ENCODE measurements around the gene SMIM35.

SMIM35 gene

DNA sequence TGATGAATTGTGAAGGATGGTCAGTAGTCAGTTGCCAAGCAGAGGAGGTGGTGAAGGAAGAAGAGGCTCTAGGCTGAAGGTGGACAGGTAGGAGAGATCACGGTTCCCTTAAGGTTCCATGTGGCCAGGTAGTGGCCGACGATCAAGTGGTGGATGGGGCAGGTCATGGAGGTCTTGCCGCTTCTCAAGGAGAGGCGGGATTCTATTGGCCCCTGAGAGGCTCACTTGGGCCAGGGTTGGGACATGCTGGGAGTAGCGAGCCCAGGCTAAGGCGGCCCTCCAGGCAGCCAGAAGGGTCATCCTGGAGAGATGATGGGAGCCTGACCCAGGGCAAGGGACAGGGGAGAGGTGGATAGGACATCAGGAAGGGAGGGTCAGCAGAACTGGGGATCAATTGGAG, 30.8 kb downstream of the SMIM35 start:
- no peak for DNase-seq

- no peak for DNase-seq
These were observed 31.8 kb downstream of the SMIM35 start for GRCh38 chr11:118054712-118055640.

DNA sequence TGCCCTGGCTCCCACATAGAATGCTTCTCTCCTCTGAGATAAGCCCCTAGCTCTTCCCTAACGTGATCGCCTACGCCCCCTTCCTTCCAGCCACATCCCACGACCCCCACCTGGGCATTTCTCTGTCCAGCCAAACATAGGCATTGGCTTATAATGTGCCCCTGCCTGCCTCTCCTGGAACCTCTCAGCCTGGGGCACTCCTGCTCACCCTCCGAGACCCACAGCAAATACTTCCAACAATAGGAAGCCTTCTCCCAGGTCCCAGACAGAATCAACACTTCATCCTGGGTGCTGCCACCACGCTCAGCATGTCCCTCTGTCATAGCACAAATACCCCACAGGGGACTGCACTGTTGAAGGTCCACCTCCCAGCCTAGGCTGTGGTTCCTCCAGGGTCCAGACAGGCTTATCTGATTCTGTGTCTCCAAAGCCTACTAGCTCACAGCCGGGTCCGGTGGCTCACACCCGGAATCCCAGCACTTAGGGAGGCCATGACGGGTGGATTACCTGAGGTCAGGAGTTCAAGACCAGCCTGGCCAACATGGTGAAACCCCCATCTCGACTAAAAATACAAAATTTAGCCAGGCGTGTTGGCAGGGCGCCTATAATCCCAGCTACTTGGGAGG, 34.1 kb downstream of the SMIM35 start:
- no peak for DNase-seq

DNA sequence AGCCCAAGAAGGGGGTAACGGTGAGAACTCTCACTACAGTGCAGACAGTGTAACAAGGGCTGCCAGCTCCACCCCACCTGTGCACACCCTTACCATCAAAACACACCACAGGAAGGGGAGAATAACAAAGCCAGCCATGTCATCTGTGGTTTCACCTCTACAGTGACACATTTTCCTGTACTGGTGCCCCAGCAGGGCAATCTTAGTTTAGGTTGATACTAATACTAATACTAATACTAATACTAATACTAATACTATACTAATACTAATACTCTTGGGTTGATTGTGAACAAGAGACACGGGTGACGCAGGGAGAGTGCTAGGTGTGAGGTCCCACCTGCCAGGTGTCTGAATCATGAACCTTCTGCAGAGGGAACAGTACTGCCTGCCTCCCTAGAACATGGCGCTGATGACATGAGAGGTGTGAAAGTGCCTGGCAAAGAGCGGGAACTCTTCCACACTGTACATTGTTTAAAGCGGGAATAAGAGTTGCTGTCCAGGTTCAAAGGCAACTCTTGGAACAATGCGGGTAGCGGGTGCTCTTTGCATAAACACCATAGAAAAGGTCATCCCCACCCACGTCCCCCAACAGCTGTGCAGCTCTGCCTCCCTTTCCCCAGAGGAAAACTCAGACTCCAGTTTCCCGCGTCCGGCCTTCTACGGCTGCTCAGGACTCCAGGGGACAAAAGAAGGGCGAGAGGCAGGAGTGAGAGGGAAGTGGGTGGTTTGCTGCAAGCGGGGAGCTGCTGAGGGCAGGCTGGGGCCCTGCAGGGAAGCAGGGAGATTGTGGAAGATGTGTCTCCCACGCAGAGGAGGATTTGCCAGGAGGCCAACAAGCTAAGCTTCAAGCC, 34.9 kb downstream of the SMIM35 start:
- no peak for DNase-seq

- DNase-seq, result no peak
These were observed 35.6 kb downstream of the SMIM35 start for GRCh38 chr11:118051136-118051610.

DNA sequence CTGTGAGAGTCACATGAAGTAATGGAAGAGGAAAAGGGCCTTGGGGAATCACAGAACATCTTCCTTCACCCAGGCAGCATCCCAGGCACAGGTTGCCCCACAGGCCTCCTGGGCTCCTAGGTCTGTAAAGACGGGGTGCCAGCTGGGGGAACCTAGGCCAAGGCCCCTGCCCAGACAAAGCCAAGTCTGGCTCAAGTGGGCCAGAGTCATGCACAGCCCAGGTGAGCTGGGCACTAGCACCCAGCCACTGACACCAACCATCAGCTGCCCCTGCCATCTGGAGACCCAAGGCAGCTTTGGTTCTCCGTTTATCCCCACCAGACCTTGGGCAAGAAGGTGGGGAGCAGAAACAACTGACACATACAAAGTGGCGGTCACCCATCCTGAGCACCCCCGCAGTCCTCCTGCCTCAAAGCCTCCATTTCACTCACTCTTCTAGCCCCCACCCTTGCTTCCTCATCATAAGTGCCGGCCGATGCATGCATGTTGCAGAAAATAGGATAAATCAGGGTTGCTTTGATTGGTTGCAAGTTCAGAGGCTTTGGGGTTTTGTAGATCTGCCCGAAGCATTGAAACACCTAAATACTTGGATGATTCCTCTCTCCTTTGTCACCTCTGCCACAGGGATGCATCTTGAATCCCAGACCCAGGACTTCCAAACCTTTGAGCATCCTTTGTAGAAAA, 36.4 kb downstream of the SMIM35 start:
- no peak for DNase-seq

DNA sequence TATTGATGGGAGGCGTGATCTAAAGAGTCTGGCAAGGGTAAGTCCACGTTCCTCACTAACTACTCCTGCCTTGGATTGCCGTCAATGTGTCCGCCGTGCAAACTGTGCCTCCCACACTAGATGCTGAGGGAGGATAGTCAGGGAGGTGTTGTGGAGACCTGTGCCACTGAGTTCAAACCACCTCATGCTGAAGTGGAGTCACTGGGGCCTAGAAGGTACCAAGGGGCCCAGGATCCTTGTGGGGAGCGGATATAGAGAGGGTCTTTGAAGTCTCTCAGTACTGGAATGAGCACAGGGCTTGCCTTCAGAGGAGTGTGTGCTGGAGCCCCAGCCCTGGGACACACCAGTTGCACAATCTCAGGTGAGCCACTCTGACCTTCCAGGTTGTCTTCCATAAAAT, 37.0 kb downstream of the SMIM35 start:
- no peak for DNase-seq

GRCh38 chr11:118048472-118049370, 38.0 kb downstream of the SMIM35 start:
- no peak for DNase-seq

- DNase-seq, result no peak
These were observed 39.0 kb downstream of the SMIM35 start for GRCh38 chr11:118047749-118048148.

DNA sequence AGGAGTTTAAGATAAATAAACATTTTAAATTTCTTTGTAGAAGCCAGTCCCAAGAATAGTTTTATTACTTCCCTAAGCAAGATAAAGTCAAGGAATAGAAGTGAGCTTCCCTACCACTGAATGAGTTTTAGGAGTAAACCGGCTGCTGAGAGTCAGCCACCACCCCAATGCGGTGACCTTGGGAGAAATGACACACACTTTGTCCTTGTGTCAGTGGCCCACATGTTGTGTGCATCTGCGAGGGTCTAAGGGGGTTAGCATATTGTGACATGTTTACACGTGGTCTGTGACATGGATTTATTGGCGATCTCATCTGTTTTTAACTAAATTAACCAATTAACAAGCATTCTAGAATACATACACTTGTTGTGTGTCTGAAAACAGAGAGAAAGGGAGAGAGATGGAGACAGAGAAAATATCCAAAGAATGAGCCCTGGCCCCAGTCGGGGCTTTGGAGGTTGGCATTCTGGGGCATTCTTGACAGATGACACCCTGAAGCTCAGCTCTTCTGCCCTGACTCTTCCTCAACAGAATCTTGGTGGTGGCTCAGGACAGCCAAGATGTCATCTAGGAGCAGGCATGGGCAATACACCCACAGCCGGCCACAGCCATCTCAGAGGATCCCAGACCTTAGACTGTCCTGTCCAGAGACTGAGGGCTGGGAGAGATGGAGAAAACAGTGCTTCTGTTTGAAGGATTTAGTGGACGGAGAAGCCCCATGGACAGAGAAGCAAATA, 39.6 kb downstream of the SMIM35 start:
- DNase-seq, result no peak

- DNase-seq, result no peak
These were observed 40.5 kb downstream of the SMIM35 start for GRCh38 chr11:118046051-118046963.

GRCh38 chr11:118045191-118045590, 41.6 kb downstream of the SMIM35 start:
- no peak for DNase-seq

DNA sequence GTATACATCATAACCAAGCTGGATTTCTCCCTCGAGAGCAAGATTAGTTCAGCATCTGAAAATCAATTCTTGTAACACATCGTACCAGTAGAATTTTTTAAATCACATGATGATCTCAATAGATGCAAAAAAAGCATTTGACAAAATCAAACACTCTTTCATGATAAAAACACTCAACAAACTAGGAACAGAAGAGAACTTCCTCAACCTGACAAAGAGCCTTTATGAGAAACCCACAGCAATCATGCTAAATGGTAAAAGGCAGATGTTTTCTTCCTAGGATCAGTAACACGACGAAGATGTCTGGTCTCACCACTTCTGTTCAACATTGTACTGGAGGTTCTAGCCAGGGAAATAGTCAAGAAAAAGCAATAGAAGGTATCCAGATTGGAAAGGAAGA, 44.0 kb downstream of the SMIM35 start:
- DNase-seq, result no peak

GRCh38 chr11:118042141-118042540, 44.6 kb downstream of the SMIM35 start:
- DNase-seq, result no peak

GRCh38 chr11:118033443-118033842, 53.3 kb downstream of the SMIM35 start:
- DNase-seq, result no peak

DNA sequence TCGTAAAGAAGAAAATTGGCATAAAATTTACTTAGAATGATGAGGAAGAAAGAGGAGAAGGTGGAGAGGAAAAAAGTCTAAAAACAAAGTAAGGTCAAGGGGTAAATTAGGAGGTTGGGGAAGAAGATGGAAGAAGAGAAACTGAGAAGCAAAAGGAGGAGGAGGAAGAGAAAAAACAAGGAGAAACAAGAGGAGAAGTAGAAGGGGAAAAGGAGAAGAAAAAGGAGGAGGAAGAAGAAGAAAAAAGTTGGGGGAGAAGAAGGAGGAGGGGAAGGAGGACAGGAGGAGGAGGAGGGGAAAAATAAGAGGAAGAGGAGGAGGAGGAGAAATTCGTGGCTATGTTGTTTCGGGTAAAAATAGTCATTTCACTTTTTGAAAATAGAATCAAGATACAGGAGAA, 58.1 kb downstream of the SMIM35 start:
- DNase-seq, result no peak

GRCh38 chr11:118027694-118028093, 59.1 kb downstream of the SMIM35 start:
- no peak for DNase-seq

DNA sequence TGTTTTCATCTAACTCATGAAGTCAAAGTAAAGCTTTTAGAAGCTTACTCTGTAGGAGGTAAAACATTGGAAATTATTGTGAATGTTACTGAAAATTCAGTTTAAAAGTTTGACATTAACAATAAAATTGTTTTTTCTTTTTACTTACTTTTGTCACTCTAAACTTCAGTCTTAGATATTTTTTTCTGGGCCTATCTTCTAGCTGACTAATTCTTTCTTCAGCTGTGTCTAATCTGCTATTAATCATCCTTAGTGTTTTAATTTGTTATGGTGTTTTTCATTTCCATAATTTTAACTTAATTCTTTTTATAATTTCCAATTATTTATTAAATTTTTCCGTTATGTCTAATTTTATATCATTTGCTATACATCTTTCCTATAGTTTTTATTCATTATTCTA, 65.6 kb downstream of the SMIM35 start:
- no peak for DNase-seq

DNA sequence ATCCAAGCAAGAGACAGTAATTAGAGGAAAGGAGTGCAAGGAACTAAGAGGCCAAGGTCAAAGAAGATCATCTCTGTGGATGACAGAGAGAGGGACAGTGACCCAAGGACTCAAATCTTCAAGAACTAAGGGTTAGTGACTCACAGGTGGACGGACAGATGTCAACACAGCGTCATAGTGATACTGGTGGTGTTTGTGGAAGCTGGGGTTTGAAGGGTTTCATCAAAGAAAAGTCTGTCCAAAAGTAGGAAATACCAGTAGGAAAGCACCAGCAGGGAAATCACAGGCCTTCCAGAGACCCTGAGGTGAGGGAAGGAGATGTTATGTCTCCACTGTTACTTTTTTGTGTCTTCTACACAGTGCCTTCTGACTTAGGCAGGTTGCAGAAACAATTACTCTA, 68.4 kb downstream of the SMIM35 start:
- no peak for DNase-seq
